IPS-18c (cell line): ENCODE data around the gene RD3L.
"Not testable (repeated sequence)": the region's sequence is repeated elsewhere in the genome, so short reads cannot be mapped to it uniquely, and the experiment has no call there.

Source experiments
- H3K4me3 ChIP-seq: 2 replicates; pipeline ENCODE4 v1.7.0; 2013; ENCODE audit warnings: low read depth, mild to moderate bottlenecking, low read length, moderate library complexity; ENCODE audit not compliant: insufficient read depth
- H3K9me3 ChIP-seq: one replicate; pipeline ENCODE4 v1.6.1; 2013; ENCODE audit warnings: mild to moderate bottlenecking, low read length, moderate library complexity; ENCODE audit not compliant: control insufficient read depth, insufficient read depth

The RD3L gene

GRCh38 chr14:103941973-103942736 lies at the start of gene RD3L:
RD3L (minus strand) TSS chr14:103942529; CDS start chr14:103941695, 834 bp downstream.
- Histone ChIP-seq H3K4me3 (no peak within 1 kb of the TSS), H3K9me3 (no peaks in the 10 kb centered on the region)

GRCh38 chr14:103989964-103990363 lies 47.6 kb upstream of the RD3L start:
- Histone ChIP-seq H3K9me3 (no peaks in the 10 kb centered on the region), H3K4me3 (no peak overlapping the region)

GRCh38 chr14:103989034-103989433 lies 46.7 kb upstream of the RD3L start:
- Histone ChIP-seq H3K4me3 (no peak overlapping the region), H3K9me3 (no peaks in the 10 kb centered on the region)

- H3K9me3 ChIP-seq: peaks cover 2% of the 10 kb centered on the region
- no peak overlapping the region for H3K4me3 ChIP-seq
Measured at GRCh38 chr14:103984196-103984595, 41.9 kb upstream of the RD3L start.

- not testable (repeated sequence) for H3K4me3 ChIP-seq, H3K9me3 ChIP-seq
Measured at GRCh38 chr14:103980623-103981238, 38.4 kb upstream of the RD3L start.

GRCh38 chr14:103974575-103974974 lies 32.2 kb upstream of the RD3L start:
- H3K9me3 ChIP-seq: no peaks in the 10 kb centered on the region

GRCh38 chr14:103973354-103973753 lies 31.0 kb upstream of the RD3L start:
- H3K9me3 ChIP-seq: no peaks in the 10 kb centered on the region
- H3K4me3 ChIP-seq: no peak overlapping the region

More at GRCh38 chr14:103974575-103974974, 32.2 kb upstream of the RD3L start:
- no peak overlapping the region for H3K4me3 ChIP-seq

- Histone ChIP-seq H3K4me3 (no peak overlapping the region), H3K9me3 (no peaks in the 10 kb centered on the region)
Measured at GRCh38 chr14:103969961-103970360, 27.6 kb upstream of the RD3L start.

GRCh38 chr14:103966631-103967030 lies 24.3 kb upstream of the RD3L start:
- Histone ChIP-seq H3K9me3 (no peaks in the 10 kb centered on the region), H3K4me3 (no peak overlapping the region)

GRCh38 chr14:103961928-103962578 lies 19.7 kb upstream of the RD3L start:
- H3K4me3 ChIP-seq: no peak overlapping the region
- no peaks in the 10 kb centered on the region for H3K9me3 ChIP-seq

- Histone ChIP-seq H3K9me3 (no peaks in the 10 kb centered on the region), H3K4me3 (no peak overlapping the region)
Measured at GRCh38 chr14:103960457-103961055, 18.2 kb upstream of the RD3L start.

- no peak overlapping the region for H3K4me3 ChIP-seq
- H3K9me3 ChIP-seq: no peaks in the 10 kb centered on the region
Measured at GRCh38 chr14:103949131-103949790, 6.9 kb upstream of the RD3L start.

GRCh38 chr14:103948442-103948841 lies 6.1 kb upstream of the RD3L start:
- Histone ChIP-seq H3K9me3 (no peaks in the 10 kb centered on the region), H3K4me3 (no peak overlapping the region)

GRCh38 chr14:103946975-103947374 lies 4.6 kb upstream of the RD3L start:
- no peak overlapping the region for H3K4me3 ChIP-seq
- H3K9me3 ChIP-seq: no peaks in the 10 kb centered on the region

- no peak overlapping the region for H3K4me3 ChIP-seq
Measured at GRCh38 chr14:103943673-103944072, 1.3 kb upstream of the RD3L start.

GRCh38 chr14:103941462-103941861 lies 867 bp downstream of the RD3L start:
- Histone ChIP-seq H3K4me3 (no peak overlapping the region), H3K9me3 (no peaks in the 10 kb centered on the region)

More at GRCh38 chr14:103943673-103944072, 1.3 kb upstream of the RD3L start:
- H3K9me3 ChIP-seq: no peaks in the 10 kb centered on the region

- Histone ChIP-seq H3K9me3 (no peaks in the 10 kb centered on the region), H3K4me3 (no peak overlapping the region)
Measured at GRCh38 chr14:103935102-103935501, 7.2 kb downstream of the RD3L start.
